ENCODE measurements around the gene ADGB.

DNA sequence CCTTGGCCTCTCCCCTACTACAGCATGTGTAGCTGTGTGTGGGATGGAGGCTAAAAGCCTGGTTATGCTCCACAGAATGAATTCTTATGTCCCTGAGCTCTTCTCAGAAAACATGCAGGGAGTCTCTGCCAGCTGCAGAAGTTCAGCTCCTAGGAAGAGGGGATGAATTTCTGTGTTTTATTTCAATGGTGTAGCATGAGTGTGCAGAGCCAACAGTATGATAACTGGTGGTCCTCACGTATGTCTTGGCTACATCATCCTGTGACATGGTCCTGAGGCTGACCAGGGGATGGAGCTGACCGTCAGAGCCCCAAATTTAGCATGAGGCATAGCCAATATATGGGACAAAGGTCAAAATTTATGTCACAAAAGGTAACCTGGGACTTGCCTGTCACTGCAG, 266.1 kb downstream of the ADGB start:
- TF ChIP-seq, protein P1, sequence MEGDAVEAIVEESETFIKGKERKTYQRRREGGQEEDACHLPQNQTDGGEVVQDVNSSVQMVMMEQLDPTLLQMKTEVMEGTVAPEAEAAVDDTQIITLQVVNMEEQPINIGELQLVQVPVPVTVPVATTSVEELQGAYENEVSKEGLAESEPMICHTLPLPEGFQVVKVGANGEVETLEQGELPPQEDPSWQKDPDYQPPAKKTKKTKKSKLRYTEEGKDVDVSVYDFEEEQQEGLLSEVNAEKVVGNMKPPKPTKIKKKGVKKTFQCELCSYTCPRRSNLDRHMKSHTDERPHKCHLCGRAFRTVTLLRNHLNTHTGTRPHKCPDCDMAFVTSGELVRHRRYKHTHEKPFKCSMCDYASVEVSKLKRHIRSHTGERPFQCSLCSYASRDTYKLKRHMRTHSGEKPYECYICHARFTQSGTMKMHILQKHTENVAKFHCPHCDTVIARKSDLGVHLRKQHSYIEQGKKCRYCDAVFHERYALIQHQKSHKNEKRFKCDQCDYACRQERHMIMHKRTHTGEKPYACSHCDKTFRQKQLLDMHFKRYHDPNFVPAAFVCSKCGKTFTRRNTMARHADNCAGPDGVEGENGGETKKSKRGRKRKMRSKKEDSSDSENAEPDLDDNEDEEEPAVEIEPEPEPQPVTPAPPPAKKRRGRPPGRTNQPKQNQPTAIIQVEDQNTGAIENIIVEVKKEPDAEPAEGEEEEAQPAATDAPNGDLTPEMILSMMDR (IDR thresholded peaks at IDR 0.05) = no peak
- TF ChIP-seq POLR2A (IDR thresholded peaks at IDR 0.05) = no peak

Data from esophagus squamous epithelium (tissue), 4 donors.